HepG2 (cell line): Measurements from ENCODE around the gene TRIM37. TPM values are rescaled to one million over a fixed set of nuclear protein-coding genes. Genes with fewer than 3 reads are reported as not detected.
A peak's percentile ranks its signal among the peaks of the same experiment; 100 is the strongest.

Experiments used
- BRF2 ChIP-seq: sonication (generic); formaldehyde crosslinking; IDR thresholded peaks from 2 replicates; pipeline ENCODE4 v1.8.1; 2022; ENCODE audit warnings: mild to moderate bottlenecking, missing genetic modification reagents
- DMAP1 ChIP-seq: IDR thresholded peaks from 2 replicates; pipeline ENCODE4 v1.6.1; 2016
- GPBP1L1 ChIP-seq: sonication (generic); formaldehyde crosslinking; IDR thresholded peaks from 2 replicates; pipeline ENCODE4 v1.5.0; 2020; ENCODE audit warnings: mild to moderate bottlenecking, missing genetic modification reagents
- KIAA2018 ChIP-seq: sonication (generic); formaldehyde crosslinking; IDR thresholded peaks from 2 replicates; pipeline ENCODE4 v1.5.0; 2020; ENCODE audit warnings: mild to moderate bottlenecking, missing genetic modification reagents, borderline replicate concordance
- MYPOP ChIP-seq: sonication (generic); formaldehyde crosslinking; IDR thresholded peaks from 2 replicates; pipeline ENCODE4 v1.8.1; 2023; ENCODE audit warnings: mild to moderate bottlenecking, moderate library complexity, missing genetic modification reagents
- RNF219 ChIP-seq: sonication (generic); formaldehyde crosslinking; IDR thresholded peaks from 2 replicates; pipeline ENCODE4 v1.5.0; 2020; ENCODE audit warnings: mild to moderate bottlenecking, missing genetic modification reagents
- ZFP36L2 ChIP-seq: sonication (generic); formaldehyde crosslinking; IDR thresholded peaks from 2 replicates; pipeline ENCODE4 v1.4.0; 2020; ENCODE audit warnings: missing genetic modification reagents
- ZMYM4 ChIP-seq: sonication (generic); formaldehyde crosslinking; IDR thresholded peaks from 2 replicates; pipeline ENCODE4 v1.8.1; 2023; ENCODE audit warnings: mild to moderate bottlenecking, missing genetic modification reagents
- ZNF292 ChIP-seq: sonication (generic); formaldehyde crosslinking; IDR thresholded peaks from 2 replicates; pipeline ENCODE4 v1.8.1; 2022; ENCODE audit warnings: mild to moderate bottlenecking, low read depth, missing genetic modification reagents, borderline replicate concordance
- ZNF34 ChIP-seq: sonication (generic); formaldehyde crosslinking; IDR thresholded peaks from 2 replicates; pipeline ENCODE4 v1.4.0; 2020; ENCODE audit warnings: mild to moderate bottlenecking, missing genetic modification reagents, borderline replicate concordance
- ZNF510 ChIP-seq: sonication (generic); formaldehyde crosslinking; IDR thresholded peaks from 2 replicates; pipeline ENCODE4 v1.4.0; 2020; ENCODE audit warnings: low read depth, mild to moderate bottlenecking, missing genetic modification reagents
- ZNF776 ChIP-seq: sonication (generic); formaldehyde crosslinking; IDR thresholded peaks from 2 replicates; pipeline ENCODE4 v1.4.0; 2020; ENCODE audit warnings: mild to moderate bottlenecking, missing genetic modification reagents
- polyA plus RNA-seq, 8 experiments: library from polyadenylated mRNA; depleted of rRNA in 3 of 8; stranded (reverse) in 7 of 8; unstranded in 1 of 8; fragments of >200 nt; fragmentation: Illumina TruSeq in 4 of 8; extraction: Trizol in 4 of 8; gene quantifications; 2 replicates each; pipeline versions ENCODE4 v1.2.1 to v1.2.3, GENCODE V29; 2011 to 2016; ENCODE audit warnings: low read depth in 4 of 8, missing spikeins in 1 of 8, mixed read lengths in 1 of 8; ENCODE audit not compliant: insufficient read depth in 1 of 8
- total RNA-seq, 5 experiments: library from RNA; depleted of rRNA; stranded (reverse); fragments of >200 nt; fragmentation: Illumina TruSeq; extraction: Trizol; gene quantifications; 2 replicates each; pipeline ENCODE4 v1.2.3, GENCODE V29; 2016; ENCODE audit warnings: low read depth in 1 of 5

Gene TRIM37
- total and polyA plus RNA-seq, 2 of the 13 experiments (the other 11 are each of a cell fraction or from before 2014, with no cell fraction given), result 12.4 to 39.1 TPM

- TF ChIP-seq RNF219 (CRISPR knock-in tag) (no peak), ZFP36L2 (CRISPR knock-in tag) (no peak), KIAA2018 (no peak), ZNF776 (CRISPR knock-in tag) (no peak), DMAP1 (CRISPR knock-in tag) (no peak), ZNF34 (no peak), MYPOP (CRISPR knock-in tag) (peak; percentile 89; the same call in 1 of the 2 replicates), ZNF292 (no peak; the same call in 1 of the 2 replicates), GPBP1L1 (CRISPR knock-in tag) (no peak), ZMYM4 (CRISPR knock-in tag) (peak; percentile 93), BRF2 (CRISPR knock-in tag) (peak; percentile 26; the same call in 1 of the 2 replicates), ZNF510 (CRISPR knock-in tag) (no peak)
Observed at GRCh38 chr17:59155439-59156177, 48.9 kb upstream of the TRIM37 start, which contains the start of gene PRR11 (continued).
